Adrenal gland (tissue), 5 donors: Measurements from ENCODE around the gene ABAT.

Experiments
- CTCF ChIP-seq, 6 experiments: fragments of 450-650 bp in 4 of 6; fragments of 200-600 bp in 2 of 6; sonication (generic) in 1 of 6; IDR thresholded peaks; 1 replicate in 5 of 6; 2 replicates in 1 of 6; pipeline versions ENCODE4 v1.5.1 to v1.8.0; 2016 to 2021; ENCODE audit warnings: antibody characterized with exemption in 6 of 6, mild to moderate bottlenecking in 2 of 6, moderate library complexity in 1 of 6
- POLR2A ChIP-seq, 2 donors: fragments of 450-650 bp; IDR thresholded peaks; one replicate each; pipeline ENCODE4 v1.6.1; 2017; ENCODE audit warnings: antibody characterized with exemption in 2 of 2, mild to moderate bottlenecking in 2 of 2, moderate library complexity in 1 of 2
- donor health status: DM: no; HTN: no; CAD: no.

- TF ChIP-seq CTCF (IDR thresholded peaks at IDR 0.05) (no peak), POLR2A (IDR thresholded peaks at IDR 0.05) (no peak)
Measured at GRCh38 chr16:8668113-8668512, 6.3 kb upstream of the ABAT start.
